Hepatocyte (in vitro differentiated cells): ENCODE results near the gene DPY30.

Experiments used
- EZH2 ChIP-seq: fragments of 200-600 bp; sonication (generic); IDR thresholded peaks from 2 replicates; pipeline ENCODE4 v1.6.1; 2016; ENCODE audit warnings: antibody characterized with exemption, mild to moderate bottlenecking, borderline replicate concordance
- TF ChIP-seq, protein P1 (sequence below): fragments of 200-600 bp; sonication (generic); IDR thresholded peaks from 2 replicates; pipeline ENCODE4 v1.5.1; 2016; ENCODE audit warnings: antibody characterized with exemption, mild to moderate bottlenecking; ENCODE audit not compliant: poor library complexity

DNA sequence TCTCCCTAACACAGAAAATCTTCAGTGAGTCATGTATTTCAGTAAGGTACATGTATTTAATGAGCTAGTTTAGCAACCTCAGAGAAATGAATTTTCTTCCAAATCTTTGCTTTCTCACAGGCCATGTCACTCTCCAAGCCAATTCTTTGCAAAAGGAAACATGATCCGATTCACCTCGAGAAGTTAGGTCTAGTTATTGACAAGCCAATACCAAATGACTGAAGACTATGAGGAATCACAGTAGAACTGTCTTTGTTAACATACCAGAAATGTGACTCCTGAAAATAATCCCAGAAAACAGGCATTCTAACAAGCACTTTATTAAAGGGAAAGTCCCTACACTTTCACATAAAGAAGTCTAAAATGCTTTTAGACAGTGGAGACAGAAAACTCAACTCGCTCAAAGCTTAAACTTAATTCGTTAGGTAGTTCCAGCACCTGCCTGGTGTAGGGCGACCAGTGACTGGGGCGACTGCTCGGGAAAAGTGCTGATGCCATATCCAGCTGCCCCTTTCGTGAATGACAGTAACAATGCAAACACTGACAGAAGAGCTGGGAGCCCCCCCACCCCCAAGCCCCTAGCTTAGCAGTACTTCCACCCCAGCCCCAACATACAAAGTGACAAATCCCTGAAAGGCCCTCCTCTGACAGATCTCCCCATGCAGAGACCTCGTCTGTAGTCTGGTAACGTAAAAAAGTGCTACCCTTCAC, 30.6 kb downstream of the DPY30 start:
- TF ChIP-seq, protein P1, sequence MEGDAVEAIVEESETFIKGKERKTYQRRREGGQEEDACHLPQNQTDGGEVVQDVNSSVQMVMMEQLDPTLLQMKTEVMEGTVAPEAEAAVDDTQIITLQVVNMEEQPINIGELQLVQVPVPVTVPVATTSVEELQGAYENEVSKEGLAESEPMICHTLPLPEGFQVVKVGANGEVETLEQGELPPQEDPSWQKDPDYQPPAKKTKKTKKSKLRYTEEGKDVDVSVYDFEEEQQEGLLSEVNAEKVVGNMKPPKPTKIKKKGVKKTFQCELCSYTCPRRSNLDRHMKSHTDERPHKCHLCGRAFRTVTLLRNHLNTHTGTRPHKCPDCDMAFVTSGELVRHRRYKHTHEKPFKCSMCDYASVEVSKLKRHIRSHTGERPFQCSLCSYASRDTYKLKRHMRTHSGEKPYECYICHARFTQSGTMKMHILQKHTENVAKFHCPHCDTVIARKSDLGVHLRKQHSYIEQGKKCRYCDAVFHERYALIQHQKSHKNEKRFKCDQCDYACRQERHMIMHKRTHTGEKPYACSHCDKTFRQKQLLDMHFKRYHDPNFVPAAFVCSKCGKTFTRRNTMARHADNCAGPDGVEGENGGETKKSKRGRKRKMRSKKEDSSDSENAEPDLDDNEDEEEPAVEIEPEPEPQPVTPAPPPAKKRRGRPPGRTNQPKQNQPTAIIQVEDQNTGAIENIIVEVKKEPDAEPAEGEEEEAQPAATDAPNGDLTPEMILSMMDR, result no peak
- no peak for TF ChIP-seq EZH2
